ENCODE data around the gene CNTNAP2.

DNA sequence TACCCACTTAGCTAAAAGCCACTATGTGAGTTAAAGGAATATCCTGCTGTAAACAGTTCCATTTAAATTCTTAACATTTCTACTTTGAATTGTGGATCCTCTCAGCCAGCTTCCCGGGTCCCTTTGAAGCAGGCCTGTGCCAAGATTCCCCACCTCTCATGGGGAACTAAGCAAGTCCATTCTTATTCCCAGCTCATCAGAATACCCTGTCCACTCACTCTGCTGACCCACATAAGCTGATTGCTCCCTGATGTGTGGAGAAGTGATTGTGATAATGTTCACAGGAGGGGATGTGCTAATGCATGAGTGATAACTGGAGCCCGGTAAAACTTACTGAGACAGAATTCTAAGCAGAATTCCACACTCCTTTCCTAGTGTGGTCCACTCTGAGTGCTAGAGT is 709.7 kb downstream of the CNTNAP2 start:
- TF ChIP-seq, protein P1, sequence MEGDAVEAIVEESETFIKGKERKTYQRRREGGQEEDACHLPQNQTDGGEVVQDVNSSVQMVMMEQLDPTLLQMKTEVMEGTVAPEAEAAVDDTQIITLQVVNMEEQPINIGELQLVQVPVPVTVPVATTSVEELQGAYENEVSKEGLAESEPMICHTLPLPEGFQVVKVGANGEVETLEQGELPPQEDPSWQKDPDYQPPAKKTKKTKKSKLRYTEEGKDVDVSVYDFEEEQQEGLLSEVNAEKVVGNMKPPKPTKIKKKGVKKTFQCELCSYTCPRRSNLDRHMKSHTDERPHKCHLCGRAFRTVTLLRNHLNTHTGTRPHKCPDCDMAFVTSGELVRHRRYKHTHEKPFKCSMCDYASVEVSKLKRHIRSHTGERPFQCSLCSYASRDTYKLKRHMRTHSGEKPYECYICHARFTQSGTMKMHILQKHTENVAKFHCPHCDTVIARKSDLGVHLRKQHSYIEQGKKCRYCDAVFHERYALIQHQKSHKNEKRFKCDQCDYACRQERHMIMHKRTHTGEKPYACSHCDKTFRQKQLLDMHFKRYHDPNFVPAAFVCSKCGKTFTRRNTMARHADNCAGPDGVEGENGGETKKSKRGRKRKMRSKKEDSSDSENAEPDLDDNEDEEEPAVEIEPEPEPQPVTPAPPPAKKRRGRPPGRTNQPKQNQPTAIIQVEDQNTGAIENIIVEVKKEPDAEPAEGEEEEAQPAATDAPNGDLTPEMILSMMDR (IDR thresholded peaks at IDR 0.05), result no peak
- no peak for TF ChIP-seq POLR2A (IDR thresholded peaks at IDR 0.05)

Data from uterus (tissue), 2 donors.